HepG2 (cell line): ENCODE data around the gene GNAZ. TPM values are rescaled to one million over a fixed set of nuclear protein-coding genes. Genes with fewer than 3 reads are reported as not detected.

ENCODE experiments used
- ATAC-seq: fragments of 200-7000 bp; cut with Tn5 transposase; 3 replicates; pipeline ENCODE4 v1.9.1; 2020; ENCODE audit warnings: mild to moderate bottlenecking, moderate library complexity
- BruUV-seq: library from RNA; stranded (reverse); fragments of 400-500 nt; replicated peaks from 2 replicates; lab custom pipeline; 2021; lab: Mats Ljungman, UMichigan
- CTCF ChIA-PET: fragments of 300-600 bp; formaldehyde crosslinking; extraction: SDS; loops from one replicate; lab custom pipeline; 2021; ENCODE audit warnings: low total read pairs, inconsistent platforms, low intra/inter-chr PET ratio; lab: Yijun Ruan, JAX
- POLR2A ChIA-PET: fragments of 350-600 bp; sonication (Branson Sonifier 250); formaldehyde crosslinking; loops from one replicate; lab custom pipeline; 2020; ENCODE audit warnings: antibody characterized with exemption, inconsistent platforms; lab: Yijun Ruan, JAX
- DNase-seq: peaks from one replicate; pipeline ENCODE4 v3.0.0-alpha.2; 2015; ENCODE audit warnings: low spot score
- FAIRE-seq: peaks from 3 replicates; lab custom pipeline; 2011; peaks lifted over from hg19 to GRCh38; lab: Jason Lieb, UNC
- H2AFZ ChIP-seq: one replicate; pipeline ENCODE4 v1.6.1; 2011; ENCODE audit warnings: low read length, inconsistent platforms
- H3K27ac ChIP-seq: fragments of 300-600 bp; 3 replicates; pipeline ENCODE4 v1.8.0; 2011; ENCODE audit warnings: mixed run types, mild to moderate bottlenecking, mixed read lengths, low read length, inconsistent platforms; ENCODE audit not compliant: insufficient read depth; ENCODE audit errors: extremely low read length
- H3K27me3 ChIP-seq, 2 experiments: fragments of 200-600 bp in 1 of 2; 2 replicates in 1 of 2; 3 replicates in 1 of 2; pipeline versions ENCODE4 v1.6.0 to v1.8.0; 2011; ENCODE audit warnings: low read length in 2 of 2, mild to moderate bottlenecking in 2 of 2, moderate library complexity in 2 of 2, inconsistent platforms in 1 of 2; ENCODE audit not compliant: insufficient read depth in 2 of 2, control insufficient read depth in 1 of 2
- H3K36me3 ChIP-seq, 2 experiments: fragments of 200-600 bp in 1 of 2; replicated peaks in 1 of 2; 2 replicates in 1 of 2; 3 replicates in 1 of 2; pipeline versions ENCODE4 v1.5.1 to v1.8.0; 2011; ENCODE audit warnings: low read length in 2 of 2, inconsistent platforms in 1 of 2; ENCODE audit not compliant: insufficient read depth in 2 of 2, control insufficient read depth in 1 of 2
- H3K4me1 ChIP-seq: 2 replicates; pipeline ENCODE4 v1.5.1; 2012; ENCODE audit warnings: low read length, inconsistent platforms; ENCODE audit not compliant: insufficient read depth
- H3K4me2 ChIP-seq: 2 replicates; pipeline ENCODE4 v1.6.0; 2011; ENCODE audit warnings: low read depth, low read length, inconsistent platforms
- H3K4me3 ChIP-seq, 3 experiments: fragments of 200-600 bp in 1 of 3; sonication (generic), shearing (Covaris generic) in 1 of 3; replicated peaks in 1 of 3; 2 replicates each; pipeline ENCODE4 v1.5.1; 2011 to 2016; ENCODE audit warnings: low read length in 3 of 3, inconsistent platforms in 2 of 3, low read depth in 2 of 3, mild to moderate bottlenecking in 2 of 3, control low read depth in 1 of 3, mixed read lengths in 1 of 3; ENCODE audit not compliant: insufficient read depth in 1 of 3
- H3K79me2 ChIP-seq: one replicate; pipeline ENCODE4 v1.6.1; 2011; ENCODE audit warnings: low read length, inconsistent platforms; ENCODE audit not compliant: insufficient read depth
- H3K9ac ChIP-seq: 2 replicates; pipeline ENCODE4 v1.6.0; 2011; ENCODE audit warnings: mild to moderate bottlenecking, low read depth, low read length, inconsistent platforms; ENCODE audit not compliant: insufficient read depth
- H3K9me3 ChIP-seq: 2 replicates; pipeline ENCODE4 v1.5.1; 2012; ENCODE audit warnings: mild to moderate bottlenecking, low read length
- H4K20me1 ChIP-seq: 2 replicates; pipeline ENCODE4 v1.6.0; 2011; ENCODE audit warnings: inconsistent platforms, mild to moderate bottlenecking, low read length, moderate library complexity; ENCODE audit not compliant: insufficient read depth
- BRF2 ChIP-seq: sonication (generic); formaldehyde crosslinking; IDR thresholded peaks from 2 replicates; pipeline ENCODE4 v1.8.1; 2022; ENCODE audit warnings: mild to moderate bottlenecking, missing genetic modification reagents
- NBN ChIP-seq: fragments of 450-650 bp; conservative IDR thresholded peaks from 2 replicates; pipeline ENCODE4 v1.6.1; 2017
- PAWR ChIP-seq: sonication (generic); formaldehyde crosslinking; IDR thresholded peaks from 2 replicates; pipeline ENCODE4 v1.4.0; 2020; ENCODE audit warnings: missing genetic modification reagents, mild to moderate bottlenecking, borderline replicate concordance
- PITX1 ChIP-seq: sonication (generic); formaldehyde crosslinking; IDR thresholded peaks from 2 replicates; pipeline ENCODE4 v1.5.1; 2020; ENCODE audit warnings: mild to moderate bottlenecking, missing genetic modification reagents
- TBP ChIP-seq: sonication (generic); formaldehyde crosslinking; IDR thresholded peaks from 2 replicates; pipeline ENCODE4 v1.5.0; 2020; ENCODE audit warnings: missing genetic modification reagents
- ZMYM3 ChIP-seq: sonication (generic); formaldehyde crosslinking; IDR thresholded peaks from 2 replicates; pipeline ENCODE4 v1.5.1; 2020; ENCODE audit warnings: mild to moderate bottlenecking, missing genetic modification reagents
- ZNF121 ChIP-seq: sonication (generic); formaldehyde crosslinking; IDR thresholded peaks from 2 replicates; pipeline ENCODE4 v1.5.0; 2020; ENCODE audit warnings: mild to moderate bottlenecking, missing genetic modification reagents
- ZNF160 ChIP-seq: sonication (generic); formaldehyde crosslinking; IDR thresholded peaks from 2 replicates; pipeline ENCODE4 v1.8.0; 2022; ENCODE audit warnings: mild to moderate bottlenecking, inconsistent platforms, missing genetic modification reagents
- WGBS: methylation state at CpG from one replicate; pipeline ENCODE4 v1.1.6; 2017; ENCODE audit warnings: low lambda C conversion rate; 5-methylcytosine and 5-hydroxymethylcytosine counted together
- in situ Hi-C: cut with HindIII; loops from 2 replicates; pipeline ENCODE4 v1.10.0; 2017; ENCODE audit warnings: low pct_unique_long_range_greater_than_20kb; ENCODE audit not compliant: extremely low pct_ligation_motif_present
- intact Hi-C: fragments of 100-400 bp; cut with micrococcal nuclease; formaldehyde crosslinking; loops from one replicate; pipeline ENCODE4 v1.10.0; 2022; ENCODE audit not compliant: unreplicated experiment
- polyA plus RNA-seq, 8 experiments: library from polyadenylated mRNA; depleted of rRNA in 3 of 8; stranded (reverse) in 7 of 8; unstranded in 1 of 8; fragments of >200 nt; fragmentation: Illumina TruSeq in 4 of 8; extraction: Trizol in 4 of 8; gene quantifications; 2 replicates each; pipeline versions ENCODE4 v1.2.1 to v1.2.3, GENCODE V29; 2011 to 2016; ENCODE audit warnings: low read depth in 4 of 8, missing spikeins in 1 of 8, mixed read lengths in 1 of 8; ENCODE audit not compliant: insufficient read depth in 1 of 8
- total RNA-seq, 5 experiments: library from RNA; depleted of rRNA; stranded (reverse); fragments of >200 nt; fragmentation: Illumina TruSeq; extraction: Trizol; gene quantifications; 2 replicates each; pipeline ENCODE4 v1.2.3, GENCODE V29; 2016; ENCODE audit warnings: low read depth in 1 of 5
- TF ChIP-seq, protein P1 (sequence below): sonication (generic); formaldehyde crosslinking; IDR thresholded peaks from 2 replicates; pipeline ENCODE4 v1.4.0; 2020; ENCODE audit warnings: missing genetic modification reagents
- TF ChIP-seq, protein P2 (sequence below): sonication (generic); formaldehyde crosslinking; IDR thresholded peaks from 2 replicates; pipeline ENCODE4 v1.9.0; 2022; ENCODE audit warnings: missing genetic modification reagents, mild to moderate bottlenecking, borderline replicate concordance

The GNAZ gene
- total and polyA plus RNA-seq, 2 of the 13 experiments (the other 11 are each of a cell fraction or from before 2014, with no cell fraction given), result 11.4 to 22.3 TPM

DNA sequence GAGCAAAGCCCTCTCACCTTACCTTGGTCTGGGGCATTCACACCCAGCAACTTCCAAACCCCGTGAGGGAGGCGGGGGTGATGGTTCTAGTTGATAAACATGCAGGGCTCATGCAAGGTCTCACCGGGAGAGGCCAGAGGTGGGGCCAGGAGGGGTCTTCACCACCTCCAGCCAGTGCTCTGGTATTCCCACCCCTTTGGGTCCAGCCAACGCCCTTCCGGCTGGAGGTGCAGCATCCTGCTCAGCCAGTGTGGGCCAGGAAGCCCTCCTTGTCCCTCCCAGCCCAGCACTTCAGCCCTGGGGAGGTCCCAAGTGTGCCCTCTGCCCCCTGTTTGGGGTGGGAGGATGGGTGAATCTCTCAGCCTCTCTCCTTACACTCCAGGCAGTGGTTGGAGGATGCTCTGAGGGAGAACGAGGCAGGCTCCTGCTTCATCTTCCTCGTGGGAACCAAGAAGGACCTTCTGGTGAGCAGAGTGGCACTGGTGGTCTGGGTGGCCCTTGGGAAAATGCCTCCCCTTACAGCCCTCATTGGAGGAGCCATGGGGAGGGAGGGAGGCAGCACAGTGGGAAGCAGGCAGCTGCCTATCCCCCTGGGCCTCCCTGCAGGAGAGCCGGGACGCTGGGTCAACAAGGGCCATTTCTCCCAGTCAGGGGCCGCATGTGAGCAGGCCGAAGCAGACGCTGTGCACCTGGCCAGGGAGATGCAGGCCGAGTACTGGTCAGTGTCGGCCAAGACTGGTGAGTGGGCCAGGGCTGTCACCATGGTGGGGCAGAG is 88.4 kb downstream of the GNAZ start (continued):
- TF ChIP-seq, protein P1, sequence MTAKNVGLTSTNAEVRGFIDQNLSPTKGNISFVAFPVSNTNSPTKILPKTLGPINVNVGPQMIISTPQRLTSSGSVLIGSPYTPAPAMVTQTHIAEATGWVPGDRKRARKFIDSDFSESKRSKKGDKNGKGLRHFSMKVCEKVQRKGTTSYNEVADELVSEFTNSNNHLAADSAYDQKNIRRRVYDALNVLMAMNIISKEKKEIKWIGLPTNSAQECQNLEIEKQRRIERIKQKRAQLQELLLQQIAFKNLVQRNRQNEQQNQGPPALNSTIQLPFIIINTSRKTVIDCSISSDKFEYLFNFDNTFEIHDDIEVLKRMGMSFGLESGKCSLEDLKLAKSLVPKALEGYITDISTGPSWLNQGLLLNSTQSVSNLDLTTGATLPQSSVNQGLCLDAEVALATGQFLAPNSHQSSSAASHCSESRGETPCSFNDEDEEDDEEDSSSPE (CRISPR knock-in tag), result no peak
- TF ChIP-seq PITX1 (no peak), NBN (no peak), TBP (CRISPR knock-in tag) (no peak), ZNF160 (CRISPR knock-in tag) (no peak), BRF2 (CRISPR knock-in tag) (no peak)
- TF ChIP-seq, protein P2, sequence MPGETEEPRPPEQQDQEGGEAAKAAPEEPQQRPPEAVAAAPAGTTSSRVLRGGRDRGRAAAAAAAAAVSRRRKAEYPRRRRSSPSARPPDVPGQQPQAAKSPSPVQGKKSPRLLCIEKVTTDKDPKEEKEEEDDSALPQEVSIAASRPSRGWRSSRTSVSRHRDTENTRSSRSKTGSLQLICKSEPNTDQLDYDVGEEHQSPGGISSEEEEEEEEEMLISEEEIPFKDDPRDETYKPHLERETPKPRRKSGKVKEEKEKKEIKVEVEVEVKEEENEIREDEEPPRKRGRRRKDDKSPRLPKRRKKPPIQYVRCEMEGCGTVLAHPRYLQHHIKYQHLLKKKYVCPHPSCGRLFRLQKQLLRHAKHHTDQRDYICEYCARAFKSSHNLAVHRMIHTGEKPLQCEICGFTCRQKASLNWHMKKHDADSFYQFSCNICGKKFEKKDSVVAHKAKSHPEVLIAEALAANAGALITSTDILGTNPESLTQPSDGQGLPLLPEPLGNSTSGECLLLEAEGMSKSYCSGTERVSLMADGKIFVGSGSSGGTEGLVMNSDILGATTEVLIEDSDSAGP (CRISPR knock-in tag), result no peak

DNA sequence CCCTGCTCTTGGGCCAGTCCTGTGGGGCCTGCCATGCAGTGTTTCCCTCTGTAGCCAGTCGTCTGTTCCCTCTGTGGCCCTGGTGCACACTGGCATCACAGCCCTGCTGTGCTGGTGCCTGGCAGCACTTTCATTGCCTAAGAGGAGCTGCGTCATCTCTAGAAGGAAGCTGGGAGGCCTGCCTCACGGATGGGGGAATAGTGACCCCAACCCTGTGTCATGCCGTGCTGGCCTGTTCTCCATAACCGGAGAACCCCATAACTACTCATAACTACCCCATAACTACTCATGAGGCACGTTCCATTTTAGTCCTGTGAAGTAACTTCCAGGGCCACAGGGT is 88.9 kb downstream of the GNAZ start:
- Histone ChIP-seq H3K4me3 (no peak overlapping the region), H3K9ac (no peak overlapping the region; the same call in 1 of the 2 replicates), H3K9me3 (no peaks in the 10 kb centered on the region), H3K27me3 (no peaks in the 10 kb centered on the region; a peak in 1 of 5 replicates), H4K20me1 (no peaks in the 10 kb centered on the region), H3K4me1 (peaks cover 100% of the 10 kb centered on the region), H3K36me3 (no peaks in the 10 kb centered on the region), H3K27ac (no peak overlapping the region), H3K4me2 (peak overlapping the region; percentile 95; the same call in 1 of the 2 replicates), H2AFZ (no peak overlapping the region), H3K79me2 (no peaks in the 10 kb centered on the region)
- TF ChIP-seq ZMYM3 (CRISPR knock-in tag) (0 out of 2 replicates have a peak, but pooled peaks have one; percentile 12), PAWR (CRISPR knock-in tag) (no peak), ZNF121 (peak; percentile 47; the same call in 1 of the 2 replicates)
- CTCF ChIA-PET, result no interaction called here
- FAIRE-seq, result no peak
- WGBS, result 50% methylated on average over 1 of the region's 6 CpGs
- ATAC-seq, result no peak
- intact Hi-C loops (no loop called here), in situ Hi-C loops (loop anchor here (25.0 kb wide), 1 partner anchor 403 kb away; no protein-coding TSS in a partner anchor)
- POLR2A ChIA-PET, result no interaction called here
- no peak for DNase-seq
- no TSS peak for BruUV-seq
